Measurements from ENCODE around the gene APOC4. TPM values are rescaled to one million over a fixed set of nuclear protein-coding genes. Genes with fewer than 3 reads are reported as not detected.
"Not testable (repeated sequence)": the region's sequence is repeated elsewhere in the genome, so short reads cannot be mapped to it uniquely, and the experiment has no call there.

The APOC4 gene
- total RNA-seq, 3 donors from 2014 or later, result not detected

- Histone ChIP-seq H3K36me3 (no peaks in the 10 kb centered on the region), H3K4me1 (peaks cover 7 to 9% of the 10 kb centered on the region in 2 donors), H3K27ac (peak overlapping the region in 1 of 2 donors; percentile 43), H3K27me3 (no peaks in the 10 kb centered on the region), H3K9me3 (no peaks in the 10 kb centered on the region), H3K4me3 (no peak overlapping the region)
- no peak for DNase-seq (ENCODE audit: low spot score in 2 of 2)
- intact Hi-C loops (cut with DNase I; ENCODE audit: low total_unique reads), result loop anchor here (5.0 kb wide), 1 partner anchor 38 kb away; the partner anchor contains the start of gene APOC2
- TF ChIP-seq POLR2AphosphoS5 (IDR thresholded peaks at IDR 0.05), result no peak
- no peak for TF ChIP-seq POLR2A (IDR thresholded peaks at IDR 0.05)
- TF ChIP-seq CTCF (IDR thresholded peaks at IDR 0.05), result no peak
Observed at GRCh38 chr19:44909775-44910174, 32.3 kb upstream of the APOC4 start.

GRCh38 chr19:44911896-44912295, 30.1 kb upstream of the APOC4 start:
- intact Hi-C loops (cut with DNase I; ENCODE audit: low total_unique reads); H3K4me3 ChIP-seq; H3K9me3 ChIP-seq; H3K27me3 ChIP-seq; H3K36me3 ChIP-seq; DNase-seq (ENCODE audit: low spot score in 2 of 2); H3K4me1 ChIP-seq: not testable (repeated sequence)
- peak overlapping the region in 1 of 2 donors; percentile 85 for H3K27ac ChIP-seq

- Histone ChIP-seq H3K4me1 (peaks cover 0 to 7% of the 10 kb centered on the region in 2 donors), H3K9me3 (no peaks in the 10 kb centered on the region), H3K4me3 (no peak overlapping the region), H3K27ac (peak overlapping the region in 1 of 2 donors; percentile 85), H3K36me3 (no peaks in the 10 kb centered on the region), H3K27me3 (no peaks in the 10 kb centered on the region)
- DNase-seq (ENCODE audit: low spot score in 2 of 2), result peak in 1 of 2 donors; percentile 36
- TF ChIP-seq POLR2AphosphoS5 (IDR thresholded peaks at IDR 0.05) (no peak), CTCF (IDR thresholded peaks at IDR 0.05) (no peak), POLR2A (IDR thresholded peaks at IDR 0.05) (no peak)
- intact Hi-C loops (cut with DNase I; ENCODE audit: low total_unique reads), result no loop called here
Observed at GRCh38 chr19:44912854-44913253, 29.2 kb upstream of the APOC4 start.

- Histone ChIP-seq H3K4me3 (peak overlapping the region in 2 of 3 donors; percentile 56 to 68), H3K27ac (peak overlapping the region; percentile 74 to 85)
- H3K9me3 ChIP-seq; H3K27me3 ChIP-seq; DNase-seq (ENCODE audit: low spot score in 2 of 2); H3K36me3 ChIP-seq; H3K4me1 ChIP-seq; intact Hi-C loops (cut with DNase I; ENCODE audit: low total_unique reads): not testable (repeated sequence)
Observed at GRCh38 chr19:44913512-44914432, 28.3 kb upstream of the APOC4 start.

GRCh38 chr19:44914433-44915206, 27.4 kb upstream of the APOC4 start, which contains the start of gene APOC1:
Gene APOC1, plus strand, starts transcription at chr19:44914608. Its CDS starts 284 bp downstream, at chr19:44914892.
- intact Hi-C loops (cut with DNase I; ENCODE audit: low total_unique reads); H3K9me3 ChIP-seq; H3K27me3 ChIP-seq; H3K36me3 ChIP-seq; H3K4me1 ChIP-seq: not testable (repeated sequence)
- peak; percentile 84 to 86 for DNase-seq (ENCODE audit: low spot score in 2 of 2)
- Histone ChIP-seq H3K4me3 (peak within 1 kb of the TSS; percentile 43 to 68 (median 56)), H3K27ac (peak within 1 kb of the TSS; percentile 74 to 85)

GRCh38 chr19:44924243-44924725, 17.8 kb upstream of the APOC4 start:
- H3K27me3 ChIP-seq, result no peaks in the 10 kb centered on the region
- TF ChIP-seq POLR2A (IDR thresholded peaks at IDR 0.05) (no peak), CTCF (IDR thresholded peaks at IDR 0.05) (no peak), POLR2AphosphoS5 (IDR thresholded peaks at IDR 0.05) (no peak)
- no peaks in the 10 kb centered on the region for H3K9me3 ChIP-seq
- H3K4me1 ChIP-seq, result no peaks in the 10 kb centered on the region
- H3K27ac ChIP-seq, result peak overlapping the region in 1 of 2 donors; percentile 87
- H3K36me3 ChIP-seq, result no peaks in the 10 kb centered on the region
- H3K4me3 ChIP-seq, result no peak overlapping the region
- DNase-seq (ENCODE audit: low spot score in 2 of 2), result no peak
- intact Hi-C loops (cut with DNase I; ENCODE audit: low total_unique reads), result no loop called here
